OCI-M1 (cell line): ENCODE results near the gene HLA-E.

ENCODE experiments used
- DNase-seq: peaks from one replicate; lab custom pipeline; 2025; lab: John Stamatoyannopoulos, UW

The HLA-E gene

DNA sequence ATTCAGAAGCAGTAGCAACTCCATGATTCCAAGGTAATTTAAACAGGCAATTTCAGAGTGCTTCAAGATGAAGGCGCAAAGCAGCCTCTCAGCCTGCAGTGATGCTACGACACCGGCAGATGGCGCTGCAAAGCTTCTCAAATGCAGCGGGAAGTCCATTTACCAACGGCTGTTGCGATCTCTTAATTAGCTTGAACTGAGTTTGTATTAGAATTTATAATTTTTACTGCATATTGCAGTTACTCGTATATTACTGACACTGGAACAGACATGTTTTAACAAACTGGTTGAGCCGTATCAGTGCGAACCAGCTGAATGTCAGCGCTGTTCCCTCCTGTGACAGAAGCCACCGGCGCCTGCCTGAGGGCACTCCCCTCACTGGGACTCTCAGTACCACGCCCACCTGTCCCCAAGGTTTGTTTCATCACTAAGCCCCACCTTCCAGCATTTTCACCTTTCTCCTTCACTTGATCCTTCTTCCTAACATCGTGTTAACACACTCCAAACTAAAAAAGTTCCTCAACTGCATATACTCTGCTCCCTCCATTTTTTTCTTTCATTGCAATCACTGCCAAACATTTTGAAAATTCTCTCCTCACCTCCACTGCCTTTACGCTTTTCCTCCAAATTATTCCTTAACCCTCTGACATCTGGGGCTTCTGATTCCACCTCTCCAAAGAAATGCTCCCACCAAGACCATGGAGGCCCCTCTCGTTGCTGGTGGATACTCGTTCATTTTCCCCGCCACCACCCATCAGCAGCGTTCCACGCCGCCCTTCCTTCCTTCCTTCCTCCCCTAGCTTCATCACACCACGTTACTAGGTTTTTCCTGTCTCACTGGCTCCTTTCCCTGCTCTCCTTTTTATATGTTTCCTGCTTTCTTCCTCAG, 52.5 kb downstream of the HLA-E start:
- DNase-seq, result peak; percentile 94

DNA sequence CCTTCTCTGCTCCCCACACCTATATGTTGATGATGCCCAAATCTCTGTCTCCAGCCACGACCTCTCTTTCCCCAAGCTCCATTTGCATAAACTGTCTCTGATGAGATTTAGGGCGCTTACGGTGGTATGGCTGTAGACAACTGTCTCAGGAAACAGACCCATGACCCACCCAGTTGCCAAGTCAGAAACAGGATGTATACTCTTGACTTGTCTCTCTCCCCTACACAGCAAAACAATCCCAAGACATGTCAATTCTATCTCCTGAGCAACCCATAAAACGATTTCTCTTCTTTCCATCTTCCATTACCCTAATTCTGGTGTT, 53.1 kb downstream of the HLA-E start:
- no peak for DNase-seq

DNA sequence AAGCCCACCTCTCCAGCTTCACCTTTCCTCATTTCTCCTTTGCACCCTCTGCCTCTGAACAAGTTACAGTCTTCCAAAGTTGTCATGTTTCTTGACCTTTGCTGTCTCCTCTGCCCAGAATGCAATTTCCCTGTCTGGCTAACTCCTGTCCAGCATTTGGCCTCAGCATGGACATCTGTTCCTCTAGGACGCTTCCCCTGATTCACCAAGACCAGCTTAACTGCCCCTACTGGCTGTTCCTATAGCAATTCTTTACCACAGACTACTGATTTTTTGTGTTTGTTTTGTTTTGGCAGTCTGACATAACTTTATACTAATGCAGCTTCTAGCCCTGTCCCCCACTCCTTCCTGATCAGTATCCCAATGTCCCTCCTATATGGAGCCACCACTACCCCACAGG, 53.6 kb downstream of the HLA-E start:
- DNase-seq, result no peak
